Neural progenitor cell (in vitro differentiated cells): Measurements from ENCODE around the gene SSR4. TPM values are rescaled to one million over a fixed set of nuclear protein-coding genes. Genes with fewer than 3 reads are reported as not detected.
A peak's percentile ranks its signal among the peaks of the same experiment; 100 is the strongest.

Experiments used
- DNase-seq: peaks from one replicate; pipeline ENCODE4 v3.0.0-alpha.2; 2016; ENCODE audit warnings: low spot score
- H2AFZ ChIP-seq: fragments of 200-600 bp; sonication (generic); replicated peaks from 2 replicates; pipeline ENCODE4 v1.6.1; 2016; ENCODE audit warnings: antibody characterized with exemption
- H3F3A ChIP-seq: fragments of 200-600 bp; sonication (generic); 2 replicates; pipeline ENCODE4 v1.6.1; 2016; ENCODE audit warnings: antibody characterized with exemption, low read depth
- H3K27ac ChIP-seq: fragments of 200-600 bp; sonication (generic); 2 replicates; pipeline ENCODE4 v1.5.1; 2016; ENCODE audit warnings: mild to moderate bottlenecking
- H3K27me3 ChIP-seq: fragments of 200-600 bp; sonication (generic); 2 replicates; pipeline ENCODE4 v1.6.1; 2016; ENCODE audit warnings: mild to moderate bottlenecking, moderate library complexity
- H3K36me3 ChIP-seq: fragments of 200-600 bp; sonication (generic); 2 replicates; pipeline ENCODE4 v1.5.1; 2016
- H3K4me1 ChIP-seq: fragments of 200-600 bp; sonication (generic); 2 replicates; pipeline ENCODE4 v1.6.1; 2016; ENCODE audit warnings: mixed run types
- H3K4me2 ChIP-seq: fragments of 200-600 bp; sonication (generic); 2 replicates; pipeline ENCODE4 v1.6.1; 2016
- H3K4me3 ChIP-seq: fragments of 200-600 bp; sonication (generic); 2 replicates; pipeline ENCODE4 v1.5.1; 2016
- H3K79me2 ChIP-seq: fragments of 200-600 bp; sonication (generic); 2 replicates; pipeline ENCODE4 v1.6.1; 2016; ENCODE audit warnings: low read depth
- H3K9ac ChIP-seq: fragments of 200-600 bp; sonication (generic); 2 replicates; pipeline ENCODE4 v1.6.1; 2016
- H3K9me3 ChIP-seq: fragments of 200-600 bp; sonication (generic); 2 replicates; pipeline ENCODE4 v1.5.1; 2016; ENCODE audit warnings: low read depth
- H4K20me1 ChIP-seq: fragments of 200-600 bp; sonication (generic); 2 replicates; pipeline ENCODE4 v1.6.1; 2016; ENCODE audit warnings: low read depth
- H3K27ac Mint-ChIP-seq: 3 replicates; pipeline ENCODE4 v1.8.0; 2021; ENCODE audit warnings: mixed read lengths
- H3K27me3 Mint-ChIP-seq: 2 replicates; pipeline ENCODE4 v1.8.0; 2022; ENCODE audit warnings: low read depth, mild to moderate bottlenecking, inconsistent platforms, moderate library complexity, mixed read lengths; ENCODE audit not compliant: insufficient read depth
- H3K36me3 Mint-ChIP-seq: 3 replicates; pipeline ENCODE4 v1.8.0; 2021; ENCODE audit warnings: mixed read lengths
- H3K4me1 Mint-ChIP-seq: 3 replicates; pipeline ENCODE4 v1.8.0; 2021; ENCODE audit warnings: mixed read lengths
- H3K4me3 Mint-ChIP-seq: 3 replicates; pipeline ENCODE4 v1.8.0; 2021; ENCODE audit warnings: mild to moderate bottlenecking, moderate library complexity, mixed read lengths
- H3K9me3 Mint-ChIP-seq: 3 replicates; pipeline ENCODE4 v1.8.0; 2020; ENCODE audit warnings: mixed read lengths
- CTCF ChIP-seq: fragments of 200-600 bp; sonication (generic); IDR thresholded peaks from 2 replicates; pipeline ENCODE4 v1.5.1; 2017; ENCODE audit warnings: antibody characterized with exemption, mild to moderate bottlenecking
- EZH2 ChIP-seq: fragments of 200-600 bp; sonication (generic); IDR thresholded peaks from 2 replicates; pipeline ENCODE4 v1.6.1; 2017; ENCODE audit warnings: antibody characterized with exemption, mild to moderate bottlenecking, moderate library complexity
- EZH2phosphoT487 ChIP-seq: fragments of 200-600 bp; sonication (generic); IDR thresholded peaks from 2 replicates; pipeline ENCODE4 v1.6.1; 2017; ENCODE audit warnings: antibody characterized with exemption
- total RNA-seq: library from RNA; depleted of rRNA; stranded (reverse); fragments of >200 nt; gene quantifications from 2 replicates; pipeline ENCODE4 v1.2.3, GENCODE V29; 2015; ENCODE audit warnings: low replicate concordance

The SSR4 gene
- total RNA-seq, 1 donor from 2014 or later: 58.4 TPM

GRCh38 chrX:153765138-153766079 lies 29.1 kb upstream of the SSR4 start:
- no peaks in the 10 kb centered on the region for H3K27me3 Mint-ChIP-seq
- Histone ChIP-seq H2AFZ (no peak overlapping the region), H3K9ac (no peak overlapping the region), H3K4me2 (no peak overlapping the region), H3K27me3 (no peaks in the 10 kb centered on the region), H3F3A (no peaks in the 10 kb centered on the region), H3K9me3 (no peaks in the 10 kb centered on the region), H3K27ac (no peak overlapping the region), H3K4me1 (no peaks in the 10 kb centered on the region), H3K79me2 (no peaks in the 10 kb centered on the region), H4K20me1 (no peaks in the 10 kb centered on the region), H3K4me3 (no peak overlapping the region), H3K36me3 (no peaks in the 10 kb centered on the region)
- no peak overlapping the region for H3K27ac Mint-ChIP-seq
- no peak for TF ChIP-seq EZH2phosphoT487
- TF ChIP-seq EZH2: no peak
- TF ChIP-seq CTCF: no peak
- peaks cover 22% of the 10 kb centered on the region for H3K9me3 Mint-ChIP-seq
- no peaks in the 10 kb centered on the region for H3K36me3 Mint-ChIP-seq
- H3K4me3 Mint-ChIP-seq: no peak overlapping the region
- no peak for DNase-seq
- H3K4me1 Mint-ChIP-seq: peaks cover 12% of the 10 kb centered on the region

GRCh38 chrX:153766098-153766817 lies 28.2 kb upstream of the SSR4 start:
- Histone ChIP-seq H4K20me1 (no peaks in the 10 kb centered on the region), H3K9ac (no peak overlapping the region), H3F3A (no peaks in the 10 kb centered on the region), H3K4me2 (peak overlapping the region; percentile 19), H3K79me2 (no peaks in the 10 kb centered on the region), H3K4me1 (no peaks in the 10 kb centered on the region), H3K9me3 (no peaks in the 10 kb centered on the region), H3K27ac (no peak overlapping the region), H2AFZ (no peak overlapping the region), H3K27me3 (no peaks in the 10 kb centered on the region), H3K4me3 (no peak overlapping the region), H3K36me3 (no peaks in the 10 kb centered on the region)
- Mint-ChIP-seq H3K9me3 (peaks cover 20% of the 10 kb centered on the region), H3K36me3 (no peaks in the 10 kb centered on the region), H3K27ac (peak overlapping the region; percentile 93), H3K4me1 (peaks cover 12% of the 10 kb centered on the region), H3K4me3 (peak overlapping the region; percentile 67), H3K27me3 (no peaks in the 10 kb centered on the region)
- TF ChIP-seq CTCF: no peak
- no peak for TF ChIP-seq EZH2phosphoT487
- TF ChIP-seq EZH2: no peak
- peak; percentile 37 for DNase-seq

- Mint-ChIP-seq H3K4me1 (peaks cover 12% of the 10 kb centered on the region), H3K27ac (peak overlapping the region; percentile 93), H3K9me3 (peaks cover 14% of the 10 kb centered on the region), H3K4me3 (peak overlapping the region; percentile 67), H3K27me3 (no peaks in the 10 kb centered on the region), H3K36me3 (no peaks in the 10 kb centered on the region)
- H3K36me3 ChIP-seq: no peaks in the 10 kb centered on the region
- H3F3A ChIP-seq: no peaks in the 10 kb centered on the region
- no peak overlapping the region for H3K9ac ChIP-seq
- H3K4me2 ChIP-seq: no peak overlapping the region
- H3K27ac ChIP-seq: no peak overlapping the region
- no peak overlapping the region for H2AFZ ChIP-seq
- no peaks in the 10 kb centered on the region for H3K4me1 ChIP-seq
- no peaks in the 10 kb centered on the region for H3K79me2 ChIP-seq
- no peaks in the 10 kb centered on the region for H3K27me3 ChIP-seq
- DNase-seq: no peak
- no peaks in the 10 kb centered on the region for H3K9me3 ChIP-seq
- no peaks in the 10 kb centered on the region for H4K20me1 ChIP-seq
- no peak overlapping the region for H3K4me3 ChIP-seq
- TF ChIP-seq EZH2 (no peak), CTCF (no peak), EZH2phosphoT487 (no peak)
These were observed 27.4 kb upstream of the SSR4 start for GRCh38 chrX:153766871-153767673.
